Measurements from ENCODE around the gene SLC12A8.

The SLC12A8 gene

DNA sequence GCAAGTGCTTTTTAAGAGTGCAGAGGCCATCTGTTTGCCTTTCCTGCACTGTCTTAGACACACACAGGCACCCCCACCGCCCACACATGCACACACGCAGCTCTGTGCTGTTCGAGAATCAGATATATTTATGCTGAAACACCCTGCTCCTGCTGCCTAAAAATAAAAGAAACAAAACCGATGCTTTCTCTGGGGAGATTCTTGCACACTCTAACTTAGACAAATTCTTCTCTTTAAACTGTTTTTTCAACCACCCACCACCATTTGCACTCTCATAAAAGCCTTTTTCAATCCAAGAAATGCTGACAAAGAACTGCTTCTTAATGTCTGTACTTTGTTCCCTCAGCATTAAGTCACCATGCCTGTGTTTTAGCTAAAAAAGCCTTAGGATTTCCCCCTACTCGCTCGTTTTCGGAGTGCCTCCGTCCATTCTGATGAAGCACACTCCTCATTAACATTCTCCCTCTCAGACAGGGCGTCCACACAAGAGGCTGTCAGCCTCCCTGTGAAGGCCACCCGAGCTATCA, 26.2 kb downstream of the SLC12A8 start:
- DNase-seq = no peak

DNA sequence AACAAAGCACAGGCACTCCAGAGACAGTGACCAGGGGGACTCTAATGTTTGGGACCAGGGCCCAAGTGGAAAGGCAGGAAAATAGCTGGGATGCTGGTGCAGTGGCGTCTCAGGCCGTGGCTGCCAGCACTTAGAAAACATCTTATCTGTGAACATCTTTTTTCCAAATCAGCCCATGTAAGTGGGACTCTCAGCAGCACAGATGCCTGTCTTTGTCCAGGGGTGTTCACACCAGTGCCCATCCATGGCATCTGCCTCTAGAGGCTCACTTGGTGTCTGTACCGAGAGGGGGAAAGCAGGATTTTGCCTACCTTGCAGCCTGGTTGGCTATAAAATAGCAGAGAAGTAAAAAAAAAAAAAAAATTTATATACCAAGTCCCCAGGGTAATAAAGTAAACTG, 26.7 kb downstream of the SLC12A8 start:
- DNase-seq = no peak

DNA sequence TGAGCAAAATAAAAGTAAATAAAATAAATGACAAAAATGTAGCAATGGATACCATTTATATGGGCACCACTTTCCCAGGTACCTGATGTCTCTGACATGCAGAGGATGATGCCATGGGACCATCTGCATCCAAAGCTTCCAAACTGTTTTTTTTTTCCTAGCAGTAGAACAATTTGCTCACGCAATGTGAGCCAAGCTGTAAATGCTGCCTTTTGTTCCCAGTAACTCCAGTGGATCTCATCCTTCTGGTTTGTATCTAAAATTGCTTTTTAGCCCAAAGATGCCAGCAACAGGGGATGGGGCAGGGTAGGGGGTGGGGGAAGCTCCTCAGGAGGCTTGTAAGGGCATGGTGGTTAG, 32.7 kb downstream of the SLC12A8 start:
- DNase-seq = no peak

DNA sequence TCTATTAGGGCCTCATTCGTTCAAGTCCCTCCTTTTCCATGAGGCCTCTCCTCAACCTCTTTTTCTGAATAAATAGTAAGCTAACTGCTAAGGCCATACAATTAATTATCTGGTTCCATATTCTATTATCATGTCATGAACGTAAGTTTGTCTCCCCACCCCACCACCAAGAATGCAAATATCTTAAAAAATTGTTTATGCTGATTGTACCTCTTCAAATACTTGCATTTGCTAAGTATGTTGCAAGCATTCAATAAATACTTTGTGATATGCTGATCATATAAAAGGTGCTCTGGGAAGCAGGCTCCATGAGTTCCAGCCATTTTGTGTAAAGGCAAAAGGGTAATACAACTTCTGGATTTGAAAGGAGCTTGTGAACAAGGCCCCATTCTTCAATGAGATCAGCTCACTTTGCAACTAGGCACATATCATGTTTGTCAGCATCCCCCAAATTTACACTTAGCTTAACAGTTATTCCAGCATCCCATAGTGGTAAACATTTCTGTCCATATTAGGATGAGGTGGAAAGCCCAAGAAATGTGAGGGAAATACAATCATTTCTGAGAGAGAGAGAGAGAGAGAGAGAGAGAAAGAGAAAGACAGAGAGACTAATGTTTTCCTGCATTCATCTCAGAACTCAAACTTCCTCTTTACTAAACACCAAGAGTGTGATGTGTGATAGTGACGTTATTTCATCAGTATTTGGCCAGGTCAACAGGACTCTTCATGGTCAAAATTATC, 33.2 kb downstream of the SLC12A8 start:
- DNase-seq = peak; percentile 38

DNA sequence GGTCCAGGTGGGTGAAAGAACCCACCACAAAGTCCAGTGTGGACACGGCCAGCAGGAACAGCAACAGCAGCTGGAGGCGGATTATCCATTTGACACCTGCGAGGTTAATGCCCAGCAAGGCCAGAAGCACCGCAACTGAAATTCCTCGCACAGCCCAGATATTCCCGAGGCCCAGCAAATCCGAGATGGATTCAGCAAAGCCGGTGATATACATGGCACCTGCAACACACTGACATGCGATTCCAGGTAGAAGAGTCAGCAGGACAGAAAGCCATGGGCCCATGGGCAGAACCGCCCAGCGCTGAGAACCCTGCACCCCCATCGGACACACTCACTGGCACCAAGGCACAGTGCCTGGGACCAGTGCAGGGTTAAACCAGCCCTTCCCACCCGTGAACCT, 34.8 kb downstream of the SLC12A8 start:
- no peak for DNase-seq

DNA sequence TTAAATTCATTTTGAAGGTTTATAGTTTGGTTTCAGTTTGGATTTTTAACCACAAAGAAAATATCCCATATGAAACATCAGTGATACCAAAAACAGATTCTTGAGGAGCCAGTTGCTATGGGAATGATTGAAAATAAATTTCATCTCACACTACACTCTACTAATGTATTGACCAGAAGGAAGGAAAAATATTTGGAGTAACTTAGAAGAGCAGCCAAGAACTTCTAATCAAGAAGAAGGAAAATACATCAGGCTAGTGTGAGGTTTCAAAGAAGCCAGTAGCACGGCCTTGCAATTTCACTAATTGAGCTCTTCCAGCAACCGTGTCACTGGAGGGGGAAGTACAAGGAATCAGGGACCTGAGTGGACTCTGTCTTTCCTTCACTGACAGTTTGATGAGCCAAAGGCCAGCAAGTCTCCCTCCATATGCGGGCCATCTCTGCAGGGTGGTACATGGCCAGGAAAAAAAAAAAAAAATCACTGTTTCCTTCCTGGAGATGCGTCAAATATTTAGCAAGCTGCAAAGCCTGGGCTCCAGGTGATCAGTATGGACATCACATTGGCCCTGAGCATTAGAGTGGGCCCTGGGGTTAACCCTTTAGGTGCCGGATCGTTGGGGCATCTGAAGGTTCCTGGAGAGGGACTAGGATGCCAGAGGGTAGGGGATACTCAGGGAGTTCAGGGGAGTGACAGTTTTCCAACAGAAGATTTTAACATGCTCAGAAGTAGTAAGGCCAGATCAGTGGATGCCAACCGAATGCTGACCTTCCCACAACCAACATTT, 37.1 kb downstream of the SLC12A8 start:
- no peak for DNase-seq

DNA sequence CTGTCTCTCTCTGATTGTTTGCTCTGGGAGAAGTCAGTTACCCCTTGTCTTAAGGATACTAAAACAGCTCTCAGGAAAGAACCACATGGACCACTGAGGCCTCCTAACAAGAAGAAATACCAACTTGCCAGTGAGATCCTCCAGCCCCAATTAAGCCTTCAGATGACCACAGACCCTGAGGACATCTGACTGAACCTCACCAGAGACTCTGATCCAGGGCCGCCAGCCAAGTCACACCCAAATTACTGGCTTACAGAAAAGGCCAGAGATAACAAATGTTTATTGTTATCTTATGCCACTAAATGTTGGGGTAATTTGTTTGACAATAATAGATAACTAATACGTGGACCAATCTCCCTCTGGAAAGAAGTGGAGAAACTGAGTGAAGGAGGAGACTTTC, 40.2 kb downstream of the SLC12A8 start:
- DNase-seq = peak; percentile 14

DNA sequence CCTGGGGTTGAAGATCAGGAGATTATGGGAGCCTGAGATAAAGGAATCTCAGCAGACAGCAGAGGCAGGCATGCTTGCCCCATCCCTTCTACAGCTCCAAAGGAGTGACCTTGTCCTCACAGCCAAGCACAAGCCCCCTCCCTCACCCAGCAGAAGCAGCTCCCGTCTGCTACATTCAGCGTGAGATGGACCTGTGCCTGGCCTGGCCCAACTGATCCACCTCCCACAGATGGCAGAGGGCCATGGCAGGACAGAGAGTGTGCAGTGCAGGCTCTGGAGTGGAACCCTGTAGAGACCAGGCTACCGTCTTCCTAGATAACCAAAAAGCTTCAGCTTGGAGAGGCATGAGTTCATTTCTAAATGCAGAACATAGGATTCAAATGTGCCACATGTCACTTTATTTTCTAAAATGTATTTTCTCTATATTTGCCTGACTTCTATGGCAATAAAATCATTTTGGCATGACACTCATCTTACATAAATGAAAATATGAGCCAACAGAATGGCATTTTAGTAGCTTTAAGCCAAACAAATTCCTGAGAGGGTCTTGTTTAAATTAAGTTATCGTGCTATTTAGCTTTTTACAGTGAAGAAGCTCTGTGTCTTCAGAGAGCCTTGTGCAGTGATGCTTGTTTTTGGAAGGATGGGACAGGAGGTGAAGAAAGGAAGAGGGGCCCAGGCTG, 43.7 kb downstream of the SLC12A8 start:
- DNase-seq = no peak

DNA sequence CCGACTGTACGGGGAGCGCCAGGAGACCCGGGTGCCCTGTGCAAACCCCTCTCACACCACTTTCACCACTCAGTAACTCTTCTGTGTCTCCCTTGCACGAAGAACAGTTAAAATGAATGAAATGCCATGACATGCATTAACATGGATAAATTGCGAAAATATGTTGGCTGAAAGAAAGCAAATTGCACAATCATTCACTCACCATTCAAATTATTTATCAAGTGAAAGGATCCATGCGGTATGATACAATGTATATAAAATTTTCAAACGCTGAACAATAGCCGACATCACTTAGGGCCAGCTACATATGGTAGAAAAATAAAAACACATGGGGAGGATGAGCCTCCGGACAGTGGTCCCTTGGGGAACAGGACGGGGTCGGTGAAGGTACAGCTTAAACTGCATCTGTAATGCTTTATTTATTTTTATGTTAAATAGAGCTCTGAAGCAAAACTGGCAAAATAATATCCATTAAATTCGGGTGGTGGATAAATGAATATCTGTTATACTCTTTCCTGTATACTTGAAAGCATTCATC, 45.9 kb downstream of the SLC12A8 start:
- no peak for DNase-seq

DNA sequence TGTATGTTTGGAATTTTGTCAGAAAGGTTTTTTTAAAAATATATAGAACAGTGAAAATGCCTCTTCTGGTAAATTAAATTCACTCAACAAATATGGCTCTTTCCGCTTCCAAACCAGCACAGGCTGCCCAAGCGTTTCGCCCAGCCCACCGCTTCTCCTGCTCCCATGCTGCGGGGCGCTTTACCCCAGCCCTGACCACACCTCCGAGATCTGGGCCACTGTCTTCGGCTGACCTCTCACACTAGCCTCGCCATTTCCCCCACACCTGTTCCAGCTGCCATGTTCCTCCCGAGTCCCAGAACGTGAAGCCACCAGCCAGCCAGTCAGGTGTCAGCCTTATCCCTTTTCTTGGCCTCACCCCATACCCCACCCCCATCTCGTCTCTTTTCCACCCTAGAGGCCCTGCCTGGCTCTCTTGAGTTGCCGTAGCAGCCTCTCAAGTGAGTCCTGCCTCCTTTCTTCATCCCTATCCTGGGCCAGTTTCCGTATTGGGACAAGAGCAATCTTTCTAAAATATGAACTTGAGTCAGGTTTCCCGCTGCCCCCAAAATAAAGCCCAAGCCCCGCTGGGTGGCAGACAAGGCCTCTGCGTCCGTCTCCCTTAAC, 46.5 kb downstream of the SLC12A8 start:
- DNase-seq = no peak

DNA sequence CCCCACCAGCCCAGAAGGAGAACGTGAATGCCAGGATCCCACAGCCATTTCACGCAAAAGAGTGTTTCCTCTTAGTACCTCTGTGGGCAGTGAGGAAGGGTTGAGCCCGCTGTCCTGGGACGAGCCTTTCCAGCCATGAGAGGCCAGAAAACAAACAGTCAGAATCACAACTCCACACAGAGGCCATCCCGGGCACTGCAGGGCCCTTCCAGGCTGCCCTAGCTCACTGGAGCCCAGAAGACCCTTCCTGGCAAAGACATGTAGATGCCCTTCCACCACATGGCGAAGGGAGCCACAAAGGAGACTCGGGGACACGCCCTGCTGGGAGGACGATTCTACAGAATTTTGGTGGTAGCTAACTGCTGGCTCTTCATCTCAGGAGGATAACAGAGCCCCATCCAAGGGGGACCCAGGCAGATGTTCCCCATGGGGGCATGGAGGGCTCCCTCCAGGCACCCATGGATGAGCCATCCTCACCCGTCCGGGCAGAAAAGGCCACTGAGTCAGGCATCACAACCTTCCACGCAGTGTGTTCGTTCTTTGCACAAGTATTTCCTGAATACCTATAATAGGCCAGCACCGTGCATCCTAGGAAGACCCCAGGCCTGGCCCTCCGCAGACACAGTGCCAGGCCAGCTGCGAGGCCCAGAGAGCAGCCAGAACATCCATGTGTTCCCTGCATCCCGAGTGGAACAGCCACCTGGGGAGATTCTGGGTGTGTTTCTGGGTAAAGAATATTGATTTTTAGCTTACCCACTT, 47.2 kb downstream of the SLC12A8 start:
- DNase-seq = peak; percentile 12

DNA sequence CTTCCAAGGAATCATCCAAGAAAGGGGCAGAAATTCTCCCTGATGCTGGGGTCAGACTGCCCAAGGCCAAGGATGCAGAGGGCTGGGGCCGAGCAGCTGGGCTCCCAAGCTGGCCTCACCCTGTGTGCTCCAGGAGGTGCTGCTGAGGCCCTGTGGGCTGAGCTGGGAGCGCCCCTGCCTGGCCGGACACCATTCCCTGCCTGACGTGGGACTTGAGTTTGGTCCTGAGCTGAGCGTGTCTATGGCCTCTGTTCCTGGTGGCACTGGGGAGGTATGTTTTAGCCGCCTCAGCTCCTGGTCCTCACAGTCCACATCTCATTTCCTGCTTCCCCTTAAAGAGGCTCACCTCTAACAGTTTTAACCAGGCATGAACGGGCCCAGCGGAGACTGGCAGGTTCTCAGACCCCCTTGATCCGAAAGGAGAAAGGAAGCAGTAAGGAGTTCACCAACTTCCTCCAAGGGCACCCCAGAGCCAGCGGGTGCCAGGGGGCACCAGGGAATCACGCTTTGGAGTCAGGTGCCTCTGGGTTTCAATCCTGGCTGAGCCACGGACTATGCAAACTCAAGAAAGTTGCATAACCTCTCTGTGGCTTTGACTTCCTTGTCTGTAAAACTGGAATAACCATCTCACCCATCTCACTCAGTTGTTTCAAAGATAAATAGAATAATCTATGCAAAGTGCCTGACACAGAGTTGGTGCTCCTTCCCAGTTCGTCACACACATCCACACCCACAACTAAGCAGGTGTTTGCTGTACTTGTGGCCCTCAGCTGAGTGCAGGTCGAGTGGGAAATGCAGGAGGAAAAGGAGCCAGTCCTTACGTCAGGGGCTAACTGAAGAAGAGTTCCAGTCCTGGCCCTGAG, 48.6 kb downstream of the SLC12A8 start:
- DNase-seq = peak; percentile 28

DNA sequence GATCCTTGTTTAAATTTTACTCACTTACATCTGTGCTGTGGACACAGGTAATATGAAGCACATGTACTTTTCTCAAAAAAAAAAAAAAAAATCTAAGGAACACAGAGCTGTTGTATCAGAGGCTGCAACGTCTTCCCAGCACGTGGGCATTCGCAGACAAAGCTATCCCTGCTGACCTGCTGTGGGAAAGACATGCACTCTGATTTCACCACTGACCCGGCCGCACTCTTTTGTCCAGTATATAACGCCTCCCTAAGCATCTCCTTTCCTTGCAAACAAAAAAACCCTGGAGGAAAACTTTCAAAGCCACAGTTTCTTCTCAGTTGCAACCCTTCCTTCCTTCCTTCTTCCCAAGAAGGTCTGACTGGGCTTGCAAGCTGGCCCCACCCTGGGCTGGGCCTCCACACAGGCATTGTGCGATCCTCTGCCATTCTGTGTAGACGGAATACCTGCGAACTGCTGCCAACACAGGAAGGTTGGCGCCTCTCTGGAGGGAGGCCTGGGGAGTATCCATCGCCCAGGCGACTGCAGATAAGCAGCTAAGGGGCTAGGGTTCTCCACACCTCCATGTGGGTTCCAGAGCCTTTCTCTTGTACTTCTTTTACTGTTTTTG, 50.8 kb downstream of the SLC12A8 start:
- DNase-seq = no peak

DNA sequence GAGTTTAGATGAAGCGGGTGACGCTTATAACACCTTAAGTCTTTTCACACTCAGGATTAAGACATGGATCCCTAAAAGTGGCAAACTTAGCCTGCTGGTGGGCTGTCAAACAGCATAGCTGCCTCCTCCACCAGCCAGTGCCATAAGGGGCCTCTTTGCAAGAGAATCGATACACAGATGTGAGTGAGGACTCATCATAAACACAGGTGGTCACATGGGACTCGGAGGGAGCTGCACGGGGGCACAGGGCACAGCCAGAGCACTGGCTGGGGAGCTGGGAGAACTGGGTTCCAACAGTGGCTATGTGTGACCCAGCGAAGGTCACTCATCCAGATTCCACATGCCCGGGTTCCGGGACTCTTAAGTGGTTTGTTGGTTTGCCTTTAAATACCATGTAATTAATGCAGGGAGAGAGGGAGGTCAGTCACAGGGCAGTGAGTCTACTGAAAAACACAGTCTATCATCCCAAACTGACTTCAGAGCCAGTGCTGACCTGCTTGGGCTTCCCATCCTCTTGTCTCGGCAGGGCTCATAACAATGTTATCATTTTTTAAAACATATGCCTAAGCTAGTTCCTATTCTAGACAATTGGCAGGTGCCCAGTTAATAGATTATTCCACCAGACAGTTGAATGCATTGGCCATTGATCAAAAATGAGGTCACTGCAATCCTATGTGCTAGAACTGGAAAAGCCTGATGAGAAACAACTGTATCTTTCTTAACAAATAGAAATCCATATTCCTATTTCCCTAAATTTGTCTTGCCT, 51.8 kb downstream of the SLC12A8 start:
- DNase-seq = no peak

DNA sequence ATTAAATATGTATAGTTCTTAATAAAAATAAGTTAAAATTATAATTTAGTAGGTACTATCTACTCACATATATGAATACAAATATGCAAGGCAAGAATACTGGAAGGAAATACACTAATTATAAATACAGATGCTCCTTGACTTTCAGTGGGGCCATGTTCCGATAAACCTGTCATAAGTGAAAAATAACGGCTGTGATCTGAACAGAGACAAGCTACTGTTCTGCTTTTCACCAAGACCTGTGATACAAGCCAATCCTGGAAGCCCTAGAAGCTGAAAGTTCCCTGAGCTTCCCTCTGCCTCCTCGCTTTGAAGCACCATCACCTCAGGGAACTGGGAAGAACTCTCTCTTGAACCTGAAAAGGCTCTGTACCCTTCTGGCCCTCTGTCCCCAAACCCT, 55.4 kb downstream of the SLC12A8 start:
- no peak for DNase-seq

DNA sequence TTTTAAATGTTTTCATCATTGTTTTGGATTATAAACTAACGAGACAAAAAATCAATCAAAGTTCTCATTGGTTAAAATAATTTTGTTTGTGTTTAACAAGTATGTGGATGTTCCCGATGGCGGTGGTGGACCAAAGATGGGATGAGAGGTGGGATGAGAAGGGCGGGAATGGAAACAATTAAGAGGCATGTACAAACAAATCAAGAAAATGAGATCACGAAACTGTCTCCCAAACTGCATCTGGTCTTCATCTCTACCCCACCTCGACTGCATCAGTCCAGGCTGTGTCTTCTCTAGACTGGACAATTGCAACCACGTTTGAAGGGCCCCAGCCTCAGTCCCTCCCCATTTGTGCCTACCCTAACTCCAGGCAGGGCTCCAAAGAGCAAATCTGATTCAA, 56.1 kb downstream of the SLC12A8 start:
- DNase-seq = no peak

DNA sequence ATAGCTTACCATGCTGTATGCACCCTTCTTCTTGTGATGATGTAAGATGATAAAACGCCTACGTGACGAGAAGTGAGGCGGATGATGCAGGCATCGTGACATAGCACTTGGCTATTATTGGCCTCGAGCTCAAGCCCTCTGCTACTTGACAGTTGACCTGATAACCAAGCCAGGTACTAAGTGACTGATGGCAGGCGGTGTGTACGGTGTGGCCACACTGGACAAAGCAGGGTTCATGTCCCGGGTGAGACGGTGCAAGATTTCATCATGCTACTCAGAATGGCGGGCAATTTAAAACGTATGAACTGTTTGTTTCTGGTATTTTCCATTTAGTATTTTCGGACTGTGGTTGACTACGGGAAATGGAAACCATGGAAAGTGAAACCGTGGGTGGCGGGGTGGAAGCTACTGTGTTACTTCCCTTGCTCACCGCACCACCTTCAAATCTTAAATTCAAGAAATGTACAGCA, 57.7 kb downstream of the SLC12A8 start:
- no peak for DNase-seq

DNA sequence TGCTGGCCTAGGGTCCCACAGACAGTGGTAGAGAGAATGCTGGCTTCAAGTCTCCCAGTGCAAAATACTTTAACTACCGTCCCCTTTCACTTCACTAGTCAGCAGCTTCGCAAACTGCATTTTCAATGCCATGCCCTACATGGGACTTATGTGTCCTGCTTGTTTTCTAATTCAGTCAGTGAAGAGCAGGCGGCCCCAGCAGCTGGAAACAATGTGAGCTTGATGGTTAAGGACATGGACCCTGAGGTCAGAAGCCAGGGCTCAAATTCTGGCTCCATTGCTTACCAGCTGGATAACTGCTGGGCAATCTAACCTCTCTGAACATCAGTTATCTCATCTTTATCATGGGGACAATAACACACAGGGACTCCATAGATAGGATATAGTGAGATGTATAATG, 58.4 kb downstream of the SLC12A8 start:
- no peak for DNase-seq

DNA sequence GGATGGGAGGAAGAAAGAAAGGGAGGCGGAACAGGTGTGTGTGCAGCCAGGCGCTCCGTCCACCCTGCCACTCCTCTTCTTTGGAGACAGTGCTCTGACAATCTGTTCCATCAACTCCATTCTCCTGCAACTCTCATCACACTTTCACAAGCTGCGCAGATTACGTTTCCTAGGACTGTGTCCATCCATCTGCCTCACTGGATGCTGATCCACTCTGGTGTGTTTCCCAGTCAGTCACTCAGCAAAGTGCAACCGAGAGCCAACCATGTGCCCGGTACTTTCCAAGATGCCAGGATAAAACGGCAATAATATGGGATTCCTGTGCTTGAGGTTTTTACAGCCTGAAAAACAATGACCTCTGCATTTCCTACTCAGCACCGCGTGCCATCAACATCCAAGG, 59.6 kb downstream of the SLC12A8 start:
- no peak for DNase-seq

DNA sequence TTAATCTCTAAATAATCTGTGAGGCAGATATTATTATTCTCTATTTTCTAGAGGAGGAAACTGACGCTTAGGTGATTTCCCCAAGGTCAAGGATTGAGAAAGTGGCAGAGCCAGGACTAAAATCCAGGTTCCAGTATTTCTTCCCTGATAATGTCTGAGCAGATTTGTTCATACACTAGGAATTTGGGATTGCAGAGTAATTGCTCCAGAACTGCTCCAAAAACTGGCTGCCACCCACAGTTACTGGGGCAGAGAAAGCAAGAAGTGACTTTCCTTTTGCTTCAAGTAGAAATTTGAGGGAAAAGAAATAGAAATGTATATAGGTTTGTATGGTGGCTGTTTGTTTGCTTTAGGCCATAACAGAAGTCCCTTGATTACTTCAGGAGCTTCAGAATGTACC, 60.6 kb downstream of the SLC12A8 start:
- no peak for DNase-seq
